DMS153 (cell line): ENCODE results near the gene ITGA8.
"Not testable (repeated sequence)": the region's sequence is repeated elsewhere in the genome, so short reads cannot be mapped to it uniquely, and the experiment has no call there.

ENCODE experiments used
- DNase-seq: peaks from one replicate; lab custom pipeline; 2025; lab: John Stamatoyannopoulos, UW

The ITGA8 gene

DNA sequence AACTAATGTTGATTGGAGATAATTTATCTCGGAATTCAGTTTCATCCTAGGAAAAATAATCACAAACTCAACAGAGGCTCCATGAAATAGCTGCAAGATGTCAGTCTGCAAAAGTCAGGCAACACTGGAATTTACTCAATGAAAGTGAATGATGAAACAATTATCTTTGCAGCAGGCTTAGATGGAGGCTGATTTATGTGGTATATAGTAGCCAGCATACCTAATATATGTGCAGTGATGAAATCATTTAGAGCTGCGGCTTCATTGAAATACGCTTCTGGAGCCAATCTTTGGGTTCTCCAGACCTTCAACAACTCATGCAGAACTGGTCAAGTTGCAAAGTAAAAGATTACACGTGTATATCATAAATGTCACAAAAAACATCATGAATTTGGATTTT, 113.3 kb downstream of the ITGA8 start:
- DNase-seq = no peak

DNA sequence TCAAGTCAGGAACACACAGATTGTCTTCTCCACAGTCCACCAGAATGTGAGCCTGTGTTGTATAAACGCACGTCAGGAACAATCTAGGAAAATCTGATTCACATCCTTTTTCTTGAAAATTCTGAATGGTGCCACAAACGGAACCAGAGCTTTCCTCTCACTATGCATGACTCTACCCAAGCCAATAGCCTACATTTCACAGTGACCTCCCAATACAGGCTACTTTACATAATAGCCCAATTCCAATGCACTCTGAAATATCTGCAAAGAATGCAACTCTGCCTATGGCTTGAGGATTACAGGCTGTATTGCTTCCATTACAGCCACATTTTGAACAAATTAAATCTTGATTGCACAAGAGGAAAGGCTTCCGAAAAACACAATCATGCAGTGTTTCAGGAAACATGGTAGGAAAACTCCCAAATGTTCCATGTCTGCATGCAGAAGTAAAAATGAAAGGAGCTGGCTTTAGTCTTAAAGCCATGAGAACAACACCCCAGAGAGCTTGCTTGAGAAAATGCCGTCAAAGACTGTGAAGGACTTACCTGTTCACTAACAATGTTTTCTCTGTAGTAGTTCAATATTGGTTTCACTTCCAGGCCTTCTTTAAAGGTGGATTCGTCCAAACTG, 113.9 kb downstream of the ITGA8 start:
- no peak for DNase-seq

DNA sequence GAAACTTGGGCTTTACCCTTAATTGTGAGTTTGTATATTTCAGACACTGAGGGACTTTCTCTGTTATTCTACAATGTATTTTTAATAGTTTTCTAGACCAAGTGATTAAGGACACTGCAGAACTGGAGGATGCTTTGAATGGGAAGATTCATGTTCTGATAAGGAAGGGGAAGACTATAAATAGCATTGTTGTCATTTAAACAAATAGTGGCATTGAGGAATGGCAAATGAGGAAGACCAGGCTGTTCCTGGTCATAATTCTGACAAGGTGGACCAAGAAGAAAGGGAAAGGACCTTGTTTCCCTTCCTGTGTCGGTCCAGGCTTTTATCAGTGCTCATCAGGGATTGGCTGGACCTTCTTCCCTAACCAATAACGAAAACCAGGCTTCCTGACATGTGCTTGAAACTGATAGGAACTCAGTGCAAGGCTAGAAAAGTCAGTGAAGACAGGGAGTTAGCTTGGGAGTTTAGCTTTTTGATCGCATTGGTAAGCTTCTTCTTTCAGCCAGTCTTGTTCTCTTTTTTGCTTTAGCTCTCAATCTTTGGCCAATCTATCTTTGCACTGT, 116.2 kb downstream of the ITGA8 start:
- DNase-seq = no peak

DNA sequence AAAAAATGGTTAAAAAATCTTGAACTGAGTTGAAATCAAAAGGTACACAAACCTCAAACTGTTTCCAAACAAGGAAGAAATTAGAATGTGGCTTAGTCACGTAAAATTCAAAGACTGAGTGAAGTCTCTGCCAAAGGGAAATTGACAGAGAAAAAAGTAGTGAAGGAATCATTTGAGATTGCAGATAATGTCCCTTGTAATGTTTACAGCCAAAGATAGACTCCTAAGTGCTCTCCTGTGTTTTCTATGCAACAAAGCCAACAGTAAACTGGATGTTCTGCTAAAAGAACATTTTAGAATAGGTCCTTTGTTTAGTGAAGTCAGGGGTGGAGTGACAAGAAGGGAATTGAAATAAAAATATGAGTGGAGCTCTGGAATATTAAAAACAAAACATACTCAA, 117.9 kb downstream of the ITGA8 start:
- no peak for DNase-seq

DNA sequence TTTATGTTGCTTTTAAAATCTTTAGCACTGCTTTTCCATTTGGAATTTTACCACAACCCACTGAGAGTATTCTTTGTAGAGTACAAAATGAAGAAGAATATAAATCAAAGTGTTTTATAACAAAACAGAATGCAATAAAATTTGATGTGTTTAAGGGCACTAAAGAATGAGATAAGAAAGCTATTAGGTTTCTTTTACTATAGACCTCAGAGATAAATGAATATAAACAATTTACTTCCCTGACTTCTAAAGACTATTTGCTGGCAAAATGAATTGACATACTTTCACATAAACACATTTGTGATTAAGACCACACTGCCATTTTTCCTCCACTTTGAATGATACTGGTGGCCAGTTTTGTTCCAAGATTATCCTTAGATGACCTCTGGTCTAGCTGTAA, 124.5 kb downstream of the ITGA8 start:
- no peak for DNase-seq

DNA sequence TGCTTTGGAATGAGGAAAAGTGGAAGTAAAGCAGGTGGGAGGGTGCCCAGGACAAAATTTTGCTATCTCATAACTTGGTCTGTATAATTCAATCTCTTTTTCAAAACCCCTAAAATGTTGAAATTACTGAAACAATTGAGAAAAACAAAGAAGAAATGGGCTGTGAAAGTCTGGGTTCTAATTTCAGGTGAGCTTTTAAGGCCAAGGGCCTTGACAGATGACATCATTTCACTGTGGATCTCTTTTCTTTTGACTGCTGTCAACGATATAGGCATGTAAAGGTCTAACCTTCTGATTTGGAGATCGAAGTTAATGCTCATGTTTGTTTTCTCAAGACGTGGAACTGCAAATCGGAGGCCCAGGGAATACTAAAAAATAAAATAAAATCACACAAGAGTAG, 127.8 kb downstream of the ITGA8 start:
- no peak for DNase-seq

DNA sequence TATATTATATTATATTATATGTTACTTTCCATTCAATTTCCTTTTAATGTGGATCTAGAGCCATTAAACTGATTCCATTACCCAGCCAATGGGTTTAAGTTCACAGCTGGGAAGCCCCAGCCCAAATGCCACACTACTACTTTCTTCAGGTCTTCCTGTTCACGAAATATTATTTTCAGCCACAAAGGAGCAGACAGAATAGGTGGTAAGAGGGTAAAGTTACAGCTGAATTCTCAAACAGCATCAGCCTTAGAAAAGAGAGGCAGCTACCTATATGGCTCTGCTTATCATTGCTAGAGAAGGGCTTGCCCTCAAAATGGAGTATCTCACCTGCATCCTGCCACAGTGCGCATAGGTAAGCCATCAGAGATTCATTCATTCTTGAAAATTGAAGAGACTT, 128.3 kb downstream of the ITGA8 start:
- DNase-seq = no peak

DNA sequence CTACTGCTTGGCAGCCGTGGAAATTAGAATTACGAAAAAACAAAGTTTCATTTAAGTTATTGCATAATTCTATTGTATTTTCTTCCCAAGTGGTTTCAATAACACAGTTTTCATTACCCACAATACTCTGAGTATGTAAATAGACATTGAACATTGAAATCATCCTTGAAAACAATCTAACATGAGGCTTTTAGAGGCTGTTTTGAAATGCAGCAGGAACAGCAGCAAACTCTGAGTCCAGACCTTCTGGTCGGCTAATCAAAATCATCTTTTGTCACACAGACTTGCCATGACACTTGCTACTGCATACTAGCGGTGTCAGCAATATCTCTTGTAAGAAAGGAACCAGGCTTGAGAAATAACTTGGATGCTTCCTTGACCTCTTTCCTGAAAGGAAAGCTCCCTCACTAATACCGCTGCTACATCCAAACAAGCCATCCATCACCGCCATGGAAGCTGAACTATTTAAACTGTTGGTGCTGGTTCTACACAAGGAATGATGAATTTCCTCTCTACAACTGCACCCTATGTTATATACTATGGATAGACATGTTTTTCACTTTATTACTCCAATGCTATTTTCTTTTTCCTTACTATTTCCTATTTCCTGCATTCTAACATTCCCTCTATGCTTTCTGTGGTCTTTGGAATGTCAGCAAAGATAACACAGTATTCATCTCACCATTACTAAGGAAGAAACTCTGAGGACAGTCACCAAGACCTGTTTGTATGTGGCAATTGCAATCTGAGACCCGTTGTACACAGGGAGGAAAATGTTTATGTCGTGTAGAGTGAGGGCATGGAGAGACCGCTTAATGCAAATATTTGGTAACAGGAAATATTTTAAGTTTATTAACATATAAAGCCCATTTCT, 130.8 kb downstream of the ITGA8 start:
- no peak for DNase-seq

DNA sequence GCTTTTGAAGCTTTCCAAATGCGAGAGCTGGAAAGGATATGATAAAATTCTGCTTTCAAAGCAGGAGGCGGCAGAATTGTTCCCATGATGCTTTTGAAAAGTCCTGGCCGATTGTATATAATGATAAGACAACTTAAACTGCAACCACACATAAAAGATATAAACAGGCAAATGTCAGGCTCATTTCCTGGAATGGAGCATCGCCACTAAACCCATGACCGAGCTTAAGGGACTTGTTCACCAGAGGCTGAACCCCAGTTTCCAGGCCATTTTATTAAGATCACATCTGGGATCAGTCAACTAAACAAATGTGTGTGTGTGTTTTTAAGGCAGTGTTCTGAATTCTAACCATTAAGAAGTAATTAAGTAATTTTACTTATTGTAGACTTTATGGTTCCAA, 131.6 kb downstream of the ITGA8 start:
- no peak for DNase-seq

DNA sequence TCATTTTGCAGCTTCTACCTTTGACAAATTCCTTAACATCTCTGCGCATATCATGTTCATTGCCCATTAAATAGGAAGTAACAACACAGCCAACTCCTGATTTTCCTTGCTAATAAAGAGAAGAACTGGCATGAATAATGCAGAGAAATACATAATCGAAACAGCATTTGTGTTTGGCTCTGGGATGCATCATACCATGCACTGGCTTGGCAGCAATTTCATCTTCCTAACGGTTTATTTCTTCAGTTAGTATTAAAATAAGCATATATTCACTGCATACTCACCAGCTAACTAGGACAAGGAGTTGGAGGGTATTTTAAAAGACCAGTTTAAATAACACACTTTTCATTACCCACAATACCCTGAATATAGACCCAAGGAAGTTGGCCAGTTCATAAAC, 132.5 kb downstream of the ITGA8 start:
- DNase-seq = no peak

DNA sequence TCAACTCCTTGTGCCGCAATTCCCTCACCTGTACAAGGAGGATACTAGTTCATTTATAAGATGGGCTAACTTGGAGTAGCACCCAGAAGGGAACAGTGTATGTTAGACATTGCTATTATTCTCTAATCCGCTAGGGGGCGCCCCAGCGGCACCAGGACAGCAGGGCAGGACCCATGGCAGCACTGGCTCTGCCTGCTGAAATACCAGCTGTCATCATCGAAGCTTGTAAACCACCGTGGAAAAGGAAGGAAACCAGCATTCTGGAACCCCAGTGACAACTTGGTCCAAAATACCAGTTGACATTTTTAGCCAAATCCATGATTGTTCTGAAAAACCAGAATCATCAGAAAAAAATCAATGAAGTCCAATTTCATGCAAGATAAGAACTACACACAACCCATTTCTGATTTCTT, 134.4 kb downstream of the ITGA8 start:
- DNase-seq = peak; percentile 11

DNA sequence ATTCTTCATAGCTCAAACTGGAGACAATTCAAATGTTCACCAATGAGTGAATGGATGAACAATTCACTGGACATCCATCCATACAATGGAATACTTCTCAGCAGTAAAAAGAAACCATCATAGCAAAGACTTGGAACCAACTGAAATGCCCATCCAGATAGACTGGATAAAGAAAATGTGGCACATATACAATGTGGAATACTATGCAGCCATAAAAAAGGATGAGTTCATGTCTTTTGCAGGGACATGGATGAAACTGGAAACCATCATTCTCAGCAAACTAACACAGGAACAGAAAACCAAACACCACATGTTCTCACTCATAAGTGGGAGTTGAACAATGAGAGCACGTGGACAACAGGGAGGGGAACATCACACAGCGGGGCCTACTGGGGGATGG, 136.8 kb downstream of the ITGA8 start:
- not testable (repeated sequence) for DNase-seq

DNA sequence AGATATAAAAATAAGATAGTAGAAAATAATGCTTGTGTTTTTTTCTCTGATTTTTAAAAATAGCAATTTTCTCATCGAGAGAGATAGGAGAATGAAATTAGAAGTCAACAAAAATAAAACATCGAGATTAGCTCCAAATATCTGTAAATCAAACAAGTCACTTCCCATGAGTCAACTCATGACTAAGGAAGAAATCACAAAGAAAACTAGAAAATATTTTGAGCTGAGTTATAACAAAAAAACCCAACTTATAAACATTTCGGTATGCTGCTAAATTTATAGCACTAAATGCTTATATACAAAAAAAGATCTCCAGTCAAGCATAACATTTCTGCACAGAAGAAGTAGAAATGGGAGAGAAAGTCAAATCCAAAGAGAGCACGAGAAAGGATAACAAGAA, 140.1 kb downstream of the ITGA8 start:
- no peak for DNase-seq

DNA sequence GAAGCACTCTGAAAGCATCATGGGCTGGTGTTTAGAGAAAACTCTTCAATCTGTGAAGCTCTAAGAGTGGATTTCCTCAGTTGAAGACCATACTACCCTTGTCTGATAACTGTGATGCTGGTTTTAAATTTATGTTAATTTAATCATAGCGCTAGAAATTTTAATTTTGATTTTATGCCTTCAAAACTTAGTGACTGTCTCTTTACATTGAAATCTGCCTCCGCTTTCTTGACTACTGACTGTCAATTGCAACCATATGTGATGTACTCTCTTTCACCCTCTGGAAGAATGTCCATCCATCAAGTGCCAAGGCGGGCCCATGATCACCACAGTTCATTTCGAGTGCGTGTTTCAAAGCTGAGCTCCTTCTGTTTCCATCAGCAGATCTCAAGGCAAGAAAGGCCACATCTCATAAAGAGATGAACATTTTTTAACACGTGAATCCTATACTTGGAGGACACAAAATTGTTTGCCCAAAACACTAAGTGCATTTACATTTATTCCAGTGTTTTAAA, 147.1 kb downstream of the ITGA8 start:
- no peak for DNase-seq

DNA sequence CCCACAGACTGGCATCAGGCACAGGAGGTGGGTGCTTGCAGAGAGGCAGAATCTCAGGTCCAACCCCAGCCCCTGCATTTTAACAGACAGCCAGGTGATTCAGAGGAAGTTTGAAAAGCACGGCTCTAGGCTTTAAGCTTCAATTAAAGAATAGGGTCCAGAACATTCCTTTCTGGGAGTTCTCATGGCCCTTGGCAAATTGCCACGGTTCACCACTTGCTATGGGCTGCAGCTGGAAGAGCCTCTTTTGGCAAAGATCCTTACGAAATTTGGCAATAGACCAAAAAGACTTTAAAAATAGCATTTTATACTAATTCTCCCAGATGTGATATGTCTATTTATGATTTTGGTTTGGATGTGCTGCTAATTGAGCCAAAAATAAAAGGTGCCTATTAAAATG, 148.1 kb downstream of the ITGA8 start:
- DNase-seq = no peak

DNA sequence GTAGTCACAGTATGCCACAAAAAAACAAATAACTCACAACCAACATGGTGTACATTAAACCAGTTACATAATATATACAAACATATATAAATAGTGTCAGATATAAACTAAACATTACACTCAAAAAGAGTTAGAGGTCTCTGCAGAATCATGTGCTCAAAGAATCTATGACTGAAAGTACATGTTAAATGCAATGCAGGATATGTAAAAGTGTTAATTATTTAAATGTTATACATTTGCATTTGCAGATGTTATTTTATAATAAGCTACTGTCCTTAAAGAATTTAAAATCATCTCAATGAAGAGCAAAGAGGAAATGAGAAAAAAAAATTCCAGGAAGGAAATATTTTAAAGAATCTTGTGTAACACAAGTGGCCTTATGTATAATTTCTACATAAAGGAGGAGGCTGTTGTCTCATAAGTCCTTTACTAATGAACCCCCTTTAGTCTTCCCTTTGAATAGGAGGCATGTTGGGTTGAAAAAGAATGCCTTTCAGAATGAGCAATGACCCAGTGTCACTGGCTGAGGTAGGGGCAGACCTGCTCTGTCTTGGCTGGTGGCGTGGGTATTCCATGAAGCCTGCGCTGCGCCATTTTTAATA, 148.9 kb downstream of the ITGA8 start:
- DNase-seq = no peak

DNA sequence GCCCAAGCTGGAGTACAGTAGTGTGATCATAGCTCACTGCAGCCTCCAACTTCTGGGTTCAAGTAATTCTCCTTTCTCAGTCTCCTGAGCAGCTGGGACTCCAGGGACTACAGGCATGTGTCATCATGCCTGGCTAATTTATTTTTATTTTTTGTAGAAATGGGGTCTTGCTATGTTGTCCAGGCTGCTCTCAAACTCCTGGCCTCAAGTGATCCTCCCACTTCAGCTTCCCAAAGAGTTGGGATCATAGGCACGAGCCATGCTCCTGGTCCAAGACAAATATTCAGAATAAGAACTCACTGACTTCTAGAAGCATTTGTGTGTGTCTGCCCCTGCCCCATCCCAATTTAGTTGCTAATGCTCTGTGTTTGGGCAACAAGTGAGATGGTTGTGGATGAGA, 151.8 kb downstream of the ITGA8 start:
- DNase-seq = no peak

DNA sequence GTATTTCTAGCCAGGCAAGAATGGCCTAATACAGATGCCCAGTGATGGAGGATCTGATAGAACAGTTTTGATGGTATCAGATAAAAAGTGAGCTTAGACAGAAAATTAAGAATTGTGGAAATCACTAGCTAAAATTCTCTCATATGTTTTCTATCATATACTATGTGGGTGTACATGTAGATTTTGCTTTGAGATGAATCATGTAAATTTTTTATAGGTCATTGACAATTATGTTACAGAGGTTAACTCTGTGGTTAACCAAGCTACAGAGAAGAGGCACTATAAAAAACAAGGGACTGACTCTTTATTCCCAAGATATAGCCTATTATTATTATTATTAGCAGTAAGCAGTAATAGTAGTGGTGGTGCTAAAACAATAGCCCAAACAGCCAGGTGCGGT, 156.5 kb downstream of the ITGA8 start:
- DNase-seq = no peak

DNA sequence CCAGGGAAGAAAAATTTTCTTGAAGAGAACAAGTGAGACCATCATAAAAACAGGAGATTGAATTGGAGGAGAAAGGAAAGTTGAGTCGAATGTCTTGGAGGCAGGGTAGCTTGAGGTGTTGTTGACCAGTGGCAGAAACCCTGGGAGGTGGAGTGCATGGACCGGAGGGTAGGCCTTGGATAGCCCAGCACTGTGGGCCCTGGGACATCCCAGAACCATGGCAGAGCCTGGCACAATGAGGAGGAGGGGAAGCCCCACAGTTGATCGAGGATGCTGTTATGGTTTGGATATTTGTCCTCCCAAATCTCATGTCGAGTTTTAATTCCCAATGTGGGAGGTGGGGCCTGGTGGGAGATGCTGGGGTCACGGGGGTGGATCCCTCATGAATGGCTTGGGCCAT, 157.1 kb downstream of the ITGA8 start:
- no peak for DNase-seq

DNA sequence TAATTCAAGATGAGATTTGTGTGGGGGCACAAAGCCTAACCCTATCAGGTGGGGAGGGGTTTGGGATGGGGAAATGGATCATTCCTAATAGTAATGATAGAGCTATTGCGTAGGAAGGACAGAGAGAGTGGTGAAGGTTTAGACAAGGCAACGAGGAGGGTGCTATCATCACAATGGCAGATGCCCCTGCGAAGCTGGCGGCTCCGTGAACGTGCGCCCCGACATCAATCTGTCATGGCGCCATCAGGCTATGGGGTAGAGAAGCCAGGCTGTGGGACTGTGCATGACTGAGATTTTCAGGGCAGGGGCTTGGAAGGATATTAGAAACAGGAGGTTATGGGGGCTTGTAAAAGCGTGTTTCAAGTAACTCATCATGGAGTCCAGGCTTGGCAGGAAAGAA, 157.6 kb downstream of the ITGA8 start:
- DNase-seq = no peak

DNA sequence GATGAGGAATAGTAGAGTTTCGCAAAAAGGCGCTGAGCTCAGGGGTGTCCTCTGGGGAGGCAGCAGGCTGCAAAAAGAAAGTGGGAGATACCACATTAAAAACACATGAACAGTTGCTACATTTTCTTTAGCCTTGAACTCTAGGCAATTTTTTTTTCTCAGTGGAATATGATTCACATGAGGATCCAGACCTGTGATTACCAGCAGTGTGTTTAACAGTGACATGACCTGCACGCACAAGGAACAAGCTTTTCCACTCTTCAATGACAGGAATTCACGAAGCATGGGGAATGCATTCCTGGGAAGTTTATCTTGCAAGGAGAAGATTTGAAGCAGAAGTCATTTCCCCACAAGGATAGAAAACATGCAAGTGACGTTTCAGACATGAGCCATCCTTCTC, 161.6 kb downstream of the ITGA8 start:
- DNase-seq = no peak

DNA sequence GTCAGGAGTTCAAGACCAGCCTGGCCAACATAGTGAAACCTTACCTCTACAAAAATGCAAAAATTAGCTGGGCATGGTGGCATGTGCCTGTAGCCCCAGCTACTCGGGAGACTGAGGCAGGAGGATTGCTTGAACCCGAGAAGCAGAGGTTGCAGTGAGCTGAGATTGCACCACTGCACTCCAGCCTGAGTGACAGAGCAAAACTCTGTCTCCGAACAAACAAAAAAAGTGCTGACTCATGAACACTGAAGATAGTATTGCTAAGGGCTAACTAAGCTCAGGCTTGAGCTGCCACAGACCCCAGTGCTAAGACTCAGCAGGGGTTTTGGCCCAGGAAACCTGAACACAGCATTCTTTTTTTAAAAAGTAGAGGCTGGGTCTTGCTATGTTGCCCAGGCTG, 162.6 kb downstream of the ITGA8 start:
- not testable (repeated sequence) for DNase-seq

DNA sequence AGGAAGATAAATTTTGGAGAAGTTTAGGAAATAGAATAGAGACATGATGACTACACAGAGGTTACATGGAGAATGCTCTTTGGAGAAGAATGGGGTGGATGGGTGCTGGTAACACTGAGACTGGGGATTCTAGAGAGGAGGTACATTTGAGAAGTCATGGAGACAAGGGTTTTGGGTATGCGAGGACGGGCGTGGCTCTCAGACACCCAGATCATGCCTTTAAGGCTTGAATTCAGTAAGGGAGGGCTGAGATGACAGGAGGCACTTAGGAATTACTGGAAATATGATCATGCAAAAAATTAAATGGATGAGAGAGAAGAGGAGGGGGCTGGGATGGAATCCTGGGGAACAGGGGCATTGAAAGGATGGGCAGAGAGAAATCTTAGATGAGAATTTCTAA, 168.8 kb downstream of the ITGA8 start:
- no peak for DNase-seq
